GM13977 (cell line): ENCODE measurements around the gene TAF12.

ENCODE experiments used
- DNase-seq: peaks from one replicate; pipeline ENCODE4 v3.0.0; 2012; ENCODE audit warnings: low spot score
- CTCF ChIP-seq: IDR thresholded peaks from 2 replicates; pipeline ENCODE4 v1.5.1; 2012; ENCODE audit warnings: mild to moderate bottlenecking, control low read depth; ENCODE audit not compliant: insufficient read depth; ENCODE audit errors: extremely low read depth, missing control alignments
- in situ Hi-C: fragments of 300-500 bp; cut with MboI; formaldehyde crosslinking; loops from one replicate; pipeline ENCODE4 v1.12.0; 2022; ENCODE audit warnings: low sequenced_read_pairs, low pct_unique_long_range_greater_than_20kb, mixed read lengths, inconsistent platforms; ENCODE audit not compliant: unreplicated experiment

The TAF12 gene

DNA sequence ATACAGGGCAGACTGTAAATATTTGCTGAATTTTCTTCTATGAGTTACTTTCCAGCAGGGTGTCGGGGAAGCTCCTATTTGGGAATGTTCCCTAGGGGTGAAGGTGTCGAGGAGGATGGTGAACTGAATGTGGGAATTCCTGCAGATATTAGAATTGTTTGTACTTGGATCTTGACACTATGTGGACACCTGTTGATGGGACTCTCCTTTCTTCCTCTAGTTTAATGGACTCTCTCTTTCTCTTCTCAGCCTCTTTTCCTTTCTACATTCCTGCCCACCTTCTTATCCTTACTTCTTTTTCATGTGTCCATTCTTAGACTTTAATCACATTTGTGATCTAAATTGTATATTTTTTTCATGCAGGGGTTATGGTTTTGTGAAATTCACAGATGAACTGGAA, 75.9 kb downstream of the TAF12 start:
- TF ChIP-seq CTCF: no peak
- in situ Hi-C loops: no loop called here
- no peak for DNase-seq

DNA sequence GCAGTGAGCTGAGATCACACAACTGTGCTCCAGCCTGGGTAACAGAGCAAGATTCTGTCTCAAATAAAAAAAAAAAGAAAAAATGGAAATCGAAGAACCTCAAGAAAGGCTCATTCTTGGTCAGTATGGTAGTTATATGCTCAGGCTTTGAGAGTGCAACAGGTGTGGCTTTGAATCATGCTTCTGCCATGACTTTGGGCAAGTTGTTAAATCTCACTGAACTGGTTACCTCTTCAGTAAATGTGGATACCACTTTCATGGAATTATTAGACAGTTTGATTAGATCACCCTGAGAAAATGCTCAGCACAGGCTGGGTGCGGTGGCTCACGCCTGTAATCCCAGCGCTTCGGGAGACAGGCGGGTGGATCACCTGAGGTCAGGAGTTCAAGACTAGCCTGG, 77.1 kb downstream of the TAF12 start:
- DNase-seq: no peak
- no peak for TF ChIP-seq CTCF
- in situ Hi-C loops: no loop called here

DNA sequence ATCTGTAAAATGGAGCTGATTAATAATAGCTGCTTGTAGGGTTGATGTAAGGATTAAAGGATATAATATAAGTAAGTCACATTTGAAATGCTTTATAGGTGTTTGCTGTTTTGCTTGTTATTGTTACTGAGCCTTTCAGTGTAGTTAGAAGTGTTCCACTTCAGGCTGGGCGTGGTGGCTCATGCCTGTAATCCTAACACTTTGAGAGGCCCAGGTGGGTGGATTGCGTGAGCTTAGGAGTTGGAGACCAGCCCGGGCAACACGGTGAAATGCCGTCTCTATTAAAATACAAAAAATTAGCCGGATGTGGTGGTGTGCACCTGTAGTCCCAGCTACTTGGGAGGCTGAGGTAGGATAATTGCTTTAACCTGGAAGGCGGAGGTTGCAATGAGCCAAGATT, 77.8 kb downstream of the TAF12 start:
- in situ Hi-C loops: no loop called here
- DNase-seq: no peak
- TF ChIP-seq CTCF: no peak

DNA sequence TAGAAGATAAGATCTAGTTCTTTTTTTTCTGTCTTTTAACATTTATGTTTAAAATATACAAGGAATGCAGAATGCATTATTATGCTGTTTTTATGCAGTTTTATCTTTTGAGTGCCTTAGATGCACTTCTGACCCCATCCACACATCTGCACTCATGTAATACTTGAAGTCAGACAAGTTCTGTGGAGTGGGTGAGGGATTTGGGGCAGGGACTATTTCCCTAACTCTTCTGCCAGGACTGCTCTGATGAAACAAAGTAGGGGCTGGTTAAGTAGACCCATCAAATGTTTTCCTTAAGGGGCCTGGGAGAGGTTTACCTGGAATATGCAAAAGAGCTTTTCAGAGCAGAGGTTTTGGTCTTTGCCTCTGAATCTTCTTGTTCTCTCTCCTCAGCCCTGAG, 78.6 kb downstream of the TAF12 start:
- TF ChIP-seq CTCF: no peak
- in situ Hi-C loops: no loop called here
- DNase-seq: no peak

- no peak for TF ChIP-seq CTCF
- in situ Hi-C loops: no loop called here
- no peak for DNase-seq
These were observed 82.0 kb downstream of the TAF12 start for GRCh38 chr1:28560886-28561285.
